WI38 (cell line): ENCODE results near the gene UBE2R2.
A peak's percentile ranks its signal among the peaks of the same experiment; 100 is the strongest.
"Not testable (repeated sequence)": the region's sequence is repeated elsewhere in the genome, so short reads cannot be mapped to it uniquely, and the experiment has no call there.

Source experiments
- H3K4me3 ChIP-seq: 2 replicates; pipeline ENCODE4 v1.5.1; 2011; ENCODE audit warnings: low read depth, mild to moderate bottlenecking, control low read depth, low read length
- CTCF ChIP-seq: IDR thresholded peaks from 2 replicates; pipeline ENCODE4 v1.5.1; 2012; ENCODE audit warnings: low read depth, mild to moderate bottlenecking, control low read depth, low read length

Gene UBE2R2

GRCh38 chr9:33816327-33817252 is at the start of gene UBE2R2:
TSS of gene UBE2R2 (plus strand) at chr9:33817160. CDS start at chr9:33817758, 598 bp downstream.
- peak within 1 kb of the TSS; percentile 73 for H3K4me3 ChIP-seq
- no peak for TF ChIP-seq CTCF

GRCh38 chr9:33770156-33770880 is 46.6 kb upstream of the UBE2R2 start:
- H3K4me3 ChIP-seq = not testable (repeated sequence)

GRCh38 chr9:33773135-33773534 is 43.8 kb upstream of the UBE2R2 start:
- H3K4me3 ChIP-seq = not testable (repeated sequence)

- not testable (repeated sequence) for H3K4me3 ChIP-seq
Measured at GRCh38 chr9:33774074-33774659, 42.8 kb upstream of the UBE2R2 start.

GRCh38 chr9:33776578-33776977 is 40.4 kb upstream of the UBE2R2 start:
- TF ChIP-seq CTCF = no peak
- no peak overlapping the region for H3K4me3 ChIP-seq

GRCh38 chr9:33778700-33779351 is 38.1 kb upstream of the UBE2R2 start:
- no peak overlapping the region for H3K4me3 ChIP-seq

GRCh38 chr9:33780276-33780675 is 36.7 kb upstream of the UBE2R2 start:
- no peak overlapping the region for H3K4me3 ChIP-seq
- TF ChIP-seq CTCF = no peak

More at GRCh38 chr9:33778700-33779351, 38.1 kb upstream of the UBE2R2 start:
- TF ChIP-seq CTCF = peak; percentile 82

GRCh38 chr9:33781736-33782135 is 35.2 kb upstream of the UBE2R2 start:
- no peak for TF ChIP-seq CTCF
- H3K4me3 ChIP-seq = no peak overlapping the region
